GM21390 (cell line): ENCODE data around the gene EP400.
"Not testable (repeated sequence)": the region's sequence is repeated elsewhere in the genome, so short reads cannot be mapped to it uniquely, and the experiment has no call there.

Experiments used
- ATAC-seq: cut with Tn5 transposase; IDR thresholded peaks from one replicate; pipeline ENCODE4 v1.9.1; 2021; ENCODE audit not compliant: unreplicated experiment

The EP400 gene

DNA sequence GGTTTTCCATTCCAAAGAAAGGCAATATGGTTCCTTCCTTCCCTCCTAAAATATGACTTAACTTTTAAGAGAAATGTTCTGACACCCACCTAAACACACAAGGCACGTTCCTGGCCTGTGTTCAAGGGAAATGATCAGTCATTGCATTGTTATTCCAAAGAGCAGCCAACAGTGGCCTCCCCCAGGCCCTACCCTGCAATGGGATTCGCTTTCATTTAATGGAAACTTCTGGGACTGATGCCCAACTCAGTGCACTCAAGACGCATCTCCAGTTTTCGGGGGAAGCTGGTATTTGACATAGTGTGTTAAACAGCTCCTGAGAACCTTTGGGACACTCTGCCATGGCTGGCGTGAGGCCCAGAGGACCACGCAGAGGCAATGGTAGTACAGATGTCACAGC lies 128.4 kb downstream of the EP400 start:
- ATAC-seq = no peak

- no peak for ATAC-seq
Observed at GRCh38 chr12:132079200-132079599, 129.5 kb downstream of the EP400 start.

DNA sequence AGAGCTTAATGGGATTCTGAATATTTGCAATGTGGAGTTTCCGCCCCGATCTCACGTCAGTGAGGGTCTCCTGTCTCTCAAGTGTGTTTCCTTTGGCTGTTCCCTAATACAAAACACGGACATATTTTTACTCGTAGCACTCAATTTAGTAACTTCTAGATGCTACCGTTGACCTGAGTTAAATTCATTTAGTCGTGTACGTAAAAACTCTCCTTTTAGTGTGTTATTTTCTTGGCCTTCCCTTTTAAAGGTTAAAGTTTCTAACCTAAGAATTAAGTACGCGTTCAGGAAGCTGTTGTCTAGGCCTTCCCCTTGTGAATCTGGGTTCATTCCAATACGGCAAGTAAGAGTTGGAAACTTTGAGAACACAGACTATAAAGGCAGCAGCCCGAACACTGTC lies 130.0 kb downstream of the EP400 start:
- ATAC-seq = no peak

GRCh38 chr12:132080515-132080914 lies 130.8 kb downstream of the EP400 start:
- ATAC-seq = not testable (repeated sequence)

DNA sequence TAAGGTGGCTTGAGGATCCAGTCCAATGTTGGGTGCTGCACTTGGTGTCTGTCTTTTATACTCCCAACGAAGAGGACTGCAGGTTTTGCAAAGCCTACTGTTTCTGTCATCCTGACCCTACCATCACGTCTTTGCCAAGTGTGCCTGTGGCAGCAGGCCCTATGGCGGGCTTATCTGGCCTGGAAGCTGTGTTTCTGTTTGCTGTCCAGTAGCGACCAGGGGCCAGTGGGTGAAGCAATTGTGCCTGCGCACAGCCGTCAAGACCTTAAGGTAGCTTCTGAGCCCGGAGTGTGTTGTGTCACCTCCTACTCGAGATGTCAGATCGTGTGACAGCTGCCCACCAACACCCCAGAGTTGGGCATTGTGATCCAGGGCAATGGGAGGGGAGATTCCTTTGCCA lies 131.7 kb downstream of the EP400 start:
- no peak for ATAC-seq

GRCh38 chr12:132083614-132083940 lies 133.8 kb downstream of the EP400 start:
- ATAC-seq = peak; percentile 14

DNA sequence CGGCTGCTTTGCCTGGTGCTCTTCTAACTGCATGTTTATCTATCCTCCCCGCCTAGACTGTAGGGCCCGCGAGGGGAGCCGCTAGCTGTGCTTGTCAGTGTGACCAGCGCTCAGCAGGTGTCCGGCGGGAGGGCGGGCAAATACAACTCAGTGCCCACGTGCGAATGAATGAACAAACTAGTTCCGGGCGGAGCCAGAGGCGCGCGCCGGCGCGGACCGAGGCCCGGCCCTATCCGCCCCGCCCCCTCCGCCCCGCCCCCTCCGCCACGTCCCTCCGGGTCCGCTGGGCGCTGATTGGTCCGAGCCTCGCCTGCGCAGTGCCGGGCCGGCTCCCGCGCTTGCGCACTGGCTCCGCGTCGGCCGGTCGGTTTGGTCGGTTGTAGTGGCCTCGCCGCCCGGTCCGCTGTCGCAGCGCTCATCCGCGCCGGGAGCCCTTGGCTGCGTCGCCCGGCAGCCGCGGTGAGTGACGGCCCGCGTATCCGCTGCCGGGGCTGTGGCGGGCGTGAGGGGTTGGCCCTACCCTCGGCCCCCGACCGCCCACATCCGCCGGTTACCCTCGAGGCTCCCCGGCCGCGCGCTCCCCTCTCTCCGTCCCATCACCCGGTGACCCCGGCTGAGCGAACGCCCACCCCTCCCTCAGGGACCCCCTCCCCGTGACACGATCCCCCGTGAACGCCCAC lies 134.3 kb downstream of the EP400 start:
- peak; percentile 88 for ATAC-seq

DNA sequence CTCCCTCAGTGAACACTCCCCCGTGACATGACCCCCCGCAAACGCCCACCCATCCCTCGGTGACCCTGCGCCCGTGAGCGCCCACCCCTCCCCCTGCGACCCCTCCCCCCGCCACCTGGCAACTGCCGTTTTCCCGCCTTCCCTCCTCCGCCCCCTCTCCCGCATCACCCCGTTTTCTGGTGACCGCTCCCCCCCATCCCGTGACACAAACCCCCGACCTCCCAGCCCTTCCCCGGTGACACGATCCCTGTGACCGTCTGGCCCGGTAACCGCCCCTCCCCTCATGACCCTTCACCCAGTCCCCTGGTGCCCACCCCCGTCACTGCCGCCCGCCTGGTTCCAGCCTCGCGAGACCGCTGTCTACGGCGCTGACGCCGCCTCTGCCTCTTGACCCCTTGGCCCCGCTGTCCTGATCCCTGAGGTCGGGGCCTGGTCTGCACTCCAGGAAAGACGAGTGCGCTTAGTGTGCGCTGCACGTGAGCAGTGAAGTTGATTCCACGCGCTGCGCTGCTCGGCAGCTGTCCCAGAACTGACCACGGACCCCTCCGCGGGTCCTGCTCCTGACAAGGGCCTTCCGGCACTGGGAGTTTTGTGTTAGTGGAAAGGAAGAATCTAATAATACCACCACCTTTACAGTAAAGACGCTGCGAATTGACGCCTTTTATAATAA lies 135.0 kb downstream of the EP400 start:
- ATAC-seq = no peak

- no peak for ATAC-seq
Observed at GRCh38 chr12:132085291-132085635, 135.5 kb downstream of the EP400 start.

- no peak for ATAC-seq
Observed at GRCh38 chr12:132089407-132089910, 139.7 kb downstream of the EP400 start.

GRCh38 chr12:132094269-132094891 lies 144.6 kb downstream of the EP400 start:
- ATAC-seq = no peak

GRCh38 chr12:132095520-132096409 lies 146.0 kb downstream of the EP400 start:
- no peak for ATAC-seq

GRCh38 chr12:132099739-132100138 lies 150.0 kb downstream of the EP400 start:
- ATAC-seq = no peak

- ATAC-seq = no peak
Observed at GRCh38 chr12:132100306-132101065, 150.7 kb downstream of the EP400 start.

GRCh38 chr12:132102297-132102696 lies 152.6 kb downstream of the EP400 start:
- ATAC-seq = no peak

DNA sequence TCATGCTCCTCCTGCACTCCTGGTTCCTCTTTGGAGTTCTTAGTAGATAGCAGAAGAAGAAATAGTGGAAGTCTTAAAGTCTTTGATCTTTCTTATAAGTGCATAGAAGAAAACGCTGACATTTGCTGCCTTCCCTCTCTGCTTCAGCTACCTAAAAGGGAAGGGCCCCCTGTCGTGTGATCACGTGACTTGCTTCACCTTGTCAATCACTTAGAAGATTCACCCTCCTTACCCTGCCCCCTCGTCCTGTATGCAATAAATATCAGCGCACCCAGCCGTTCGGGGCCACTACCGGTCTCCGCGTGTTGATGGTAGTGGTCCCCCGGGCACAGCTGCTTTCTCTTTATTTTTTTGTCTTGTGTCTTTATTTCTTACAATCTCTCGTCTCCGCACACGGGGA lies 153.3 kb downstream of the EP400 start:
- not testable (repeated sequence) for ATAC-seq

- no peak for ATAC-seq
Observed at GRCh38 chr12:132103542-132104308, 154.0 kb downstream of the EP400 start.

- ATAC-seq = no peak
Observed at GRCh38 chr12:132105467-132105866, 155.7 kb downstream of the EP400 start.

- ATAC-seq = no peak
Observed at GRCh38 chr12:132106921-132107320, 157.2 kb downstream of the EP400 start.
